Esophagus (tissue), 2 donors: ENCODE data around the gene CTNNA1. TPM values are rescaled to one million over a fixed set of nuclear protein-coding genes. Genes with fewer than 3 reads are reported as not detected.

Source experiments
- H3K27ac ChIP-seq, 2 donors: one replicate each; pipeline ENCODE4 v1.5.1; 2013; ENCODE audit warnings: low read depth in 2 of 2, mild to moderate bottlenecking in 2 of 2, inconsistent platforms in 1 of 2, low read length in 1 of 2, moderate library complexity in 1 of 2
- H3K27me3 ChIP-seq, 2 donors: one replicate each; pipeline ENCODE4 v1.6.1; 2013; ENCODE audit warnings: low read length in 2 of 2, control low read depth in 1 of 2, mild to moderate bottlenecking in 1 of 2; ENCODE audit not compliant: insufficient read depth in 2 of 2, control insufficient read depth in 1 of 2
- H3K36me3 ChIP-seq, 2 donors: one replicate each; pipeline ENCODE4 v1.6.1; 2013; ENCODE audit warnings: low read length in 1 of 2; ENCODE audit not compliant: control insufficient read depth in 2 of 2, insufficient read depth in 2 of 2
- H3K4me1 ChIP-seq, 2 donors: one replicate each; pipeline ENCODE4 v1.6.1; 2013; ENCODE audit warnings: low read length in 1 of 2; ENCODE audit not compliant: control insufficient read depth in 2 of 2, insufficient read depth in 2 of 2
- H3K4me3 ChIP-seq, 2 donors: one replicate each; pipeline ENCODE4 v1.5.1; 2013; ENCODE audit warnings: low read length in 2 of 2, mild to moderate bottlenecking in 2 of 2, low read depth in 1 of 2, moderate library complexity in 1 of 2
- H3K9me3 ChIP-seq, 2 donors: one replicate each; pipeline ENCODE4 v1.6.1; 2013; ENCODE audit warnings: mild to moderate bottlenecking in 2 of 2, low read depth in 1 of 2, low read length in 1 of 2, moderate library complexity in 1 of 2; ENCODE audit not compliant: control insufficient read depth in 2 of 2, insufficient read depth in 1 of 2
- WGBS, 2 donors: extraction: QIAGEN DNeasy Blood & Tissue Kit; methylation state at CpG; one replicate each; pipeline ENCODE4 v1.1.7; 2013; 5-methylcytosine and 5-hydroxymethylcytosine counted together
- polyA plus RNA-seq, 2 donors: library from polyadenylated mRNA; stranded (reverse); fragments of 200-250 nt; gene quantifications; one replicate each; pipeline ENCODE4 v1.2.3, GENCODE V29; 2013
- donor health status: healthy with polysubstance abuse.
- donor health status: Bipolar disorder and iron deficiency.

The CTNNA1 gene
- polyA plus RNA-seq, 2 donors, result 221 to 223 TPM

- no peak overlapping the region for H3K4me3 ChIP-seq
- H3K4me1 ChIP-seq, result peaks cover 12 to 18% of the 10 kb centered on the region in 2 donors
- no peaks in the 10 kb centered on the region for H3K9me3 ChIP-seq
- no peak overlapping the region for H3K27ac ChIP-seq
- H3K27me3 ChIP-seq, result no peaks in the 10 kb centered on the region
- H3K36me3 ChIP-seq, result no peaks in the 10 kb centered on the region
- 93 to 100% methylated on average over 1 of the region's 1 CpG for WGBS, 2 donors
Observed at GRCh38 chr5:138956801-138957200, 203.6 kb downstream of the CTNNA1 start.

- no peaks in the 10 kb centered on the region for H3K9me3 ChIP-seq
- no peak overlapping the region for H3K4me3 ChIP-seq
- WGBS, 2 donors, result 78 to 80% methylated on average over 5 of the region's 5 CpGs
- H3K27me3 ChIP-seq, result no peaks in the 10 kb centered on the region
- no peak overlapping the region for H3K27ac ChIP-seq
- H3K36me3 ChIP-seq, result no peaks in the 10 kb centered on the region
- H3K4me1 ChIP-seq, result peaks cover 2% of the 10 kb centered on the region in 2 donors
Observed at GRCh38 chr5:138960145-138960692, 207.0 kb downstream of the CTNNA1 start.

- Histone ChIP-seq H3K9me3 (no peaks in the 10 kb centered on the region), H3K27me3 (no peaks in the 10 kb centered on the region)
Observed at GRCh38 chr5:138961221-138961620, 208.0 kb downstream of the CTNNA1 start.

GRCh38 chr5:138961729-138962128 is 208.5 kb downstream of the CTNNA1 start:
- Histone ChIP-seq H3K4me1 (peaks cover 2% of the 10 kb centered on the region in 2 donors), H3K4me3 (no peak overlapping the region), H3K9me3 (no peaks in the 10 kb centered on the region), H3K36me3 (no peaks in the 10 kb centered on the region), H3K27ac (no peak overlapping the region), H3K27me3 (no peaks in the 10 kb centered on the region)
- WGBS, 2 donors, result 85 to 88% methylated on average over 1 of the region's 1 CpG

More at GRCh38 chr5:138961221-138961620, 208.0 kb downstream of the CTNNA1 start:
- no peaks in the 10 kb centered on the region for H3K36me3 ChIP-seq
- H3K4me1 ChIP-seq, result peaks cover 2% of the 10 kb centered on the region in 2 donors
- whole genome bisulfite sequencing, 2 donors, result 91 to 100% methylated on average over 1 of the region's 1 CpG
- H3K27ac ChIP-seq, result no peak overlapping the region
- H3K4me3 ChIP-seq, result no peak overlapping the region

GRCh38 chr5:138962614-138963370 is 209.6 kb downstream of the CTNNA1 start:
- Histone ChIP-seq H3K4me3 (no peak overlapping the region), H3K36me3 (no peaks in the 10 kb centered on the region), H3K9me3 (no peaks in the 10 kb centered on the region), H3K27me3 (no peaks in the 10 kb centered on the region), H3K27ac (no peak overlapping the region), H3K4me1 (peaks cover 2% of the 10 kb centered on the region in 2 donors)
- 90 to 95% methylated on average over 4 of the region's 4 CpGs for WGBS, 2 donors

GRCh38 chr5:138963763-138964371 is 210.6 kb downstream of the CTNNA1 start:
- Histone ChIP-seq H3K4me3 (no peak overlapping the region), H3K27ac (no peak overlapping the region), H3K9me3 (no peaks in the 10 kb centered on the region), H3K27me3 (no peaks in the 10 kb centered on the region), H3K36me3 (no peaks in the 10 kb centered on the region), H3K4me1 (peaks cover 2% of the 10 kb centered on the region in 2 donors)
- 82 to 89% methylated on average over 13 of the region's 13 CpGs for WGBS, 2 donors

GRCh38 chr5:138964647-138965201 is 211.5 kb downstream of the CTNNA1 start:
- 68 to 70% methylated on average over 7 of the region's 7 CpGs for WGBS, 2 donors

GRCh38 chr5:138965626-138966025 is 212.4 kb downstream of the CTNNA1 start:
- WGBS, 2 donors, result 84 to 94% methylated on average over 2 of the region's 2 CpGs
- Histone ChIP-seq H3K4me3 (no peak overlapping the region), H3K27me3 (no peaks in the 10 kb centered on the region), H3K36me3 (no peaks in the 10 kb centered on the region), H3K9me3 (no peaks in the 10 kb centered on the region), H3K4me1 (peaks cover 2% of the 10 kb centered on the region in 2 donors), H3K27ac (no peak overlapping the region)

More at GRCh38 chr5:138964647-138965201, 211.5 kb downstream of the CTNNA1 start:
- Histone ChIP-seq H3K4me1 (peaks cover 2% of the 10 kb centered on the region in 2 donors), H3K27ac (no peak overlapping the region), H3K36me3 (no peaks in the 10 kb centered on the region), H3K27me3 (no peaks in the 10 kb centered on the region), H3K4me3 (no peak overlapping the region), H3K9me3 (no peaks in the 10 kb centered on the region)

GRCh38 chr5:138966236-138966985 is 213.2 kb downstream of the CTNNA1 start:
- peaks cover 2% of the 10 kb centered on the region in 2 donors for H3K4me1 ChIP-seq
- H3K36me3 ChIP-seq, result no peaks in the 10 kb centered on the region
- 96 to 98% methylated on average over 10 of the region's 10 CpGs for WGBS, 2 donors
- H3K4me3 ChIP-seq, result no peak overlapping the region
- H3K27ac ChIP-seq, result no peak overlapping the region
- no peaks in the 10 kb centered on the region for H3K9me3 ChIP-seq
- no peaks in the 10 kb centered on the region for H3K27me3 ChIP-seq
